ENCODE data around the gene FAM78B.
A peak's percentile ranks its signal among the peaks of the same experiment; 100 is the strongest.

The FAM78B gene

GRCh38 chr1:166083887-166084286, 82.9 kb downstream of the FAM78B start:
- no peak for TF ChIP-seq GATA2 (IDR thresholded peaks at IDR 0.05; ENCODE audit: low read depth, low read length)
- TF ChIP-seq GATA3 (IDR thresholded peaks at IDR 0.05; ENCODE audit: low read depth, low read length), result no peak

GRCh38 chr1:166082601-166083000, 84.2 kb downstream of the FAM78B start:
- TF ChIP-seq GATA3 (IDR thresholded peaks at IDR 0.05; ENCODE audit: low read depth, low read length) (no peak), GATA2 (IDR thresholded peaks at IDR 0.05; ENCODE audit: low read depth, low read length) (no peak)

DNA sequence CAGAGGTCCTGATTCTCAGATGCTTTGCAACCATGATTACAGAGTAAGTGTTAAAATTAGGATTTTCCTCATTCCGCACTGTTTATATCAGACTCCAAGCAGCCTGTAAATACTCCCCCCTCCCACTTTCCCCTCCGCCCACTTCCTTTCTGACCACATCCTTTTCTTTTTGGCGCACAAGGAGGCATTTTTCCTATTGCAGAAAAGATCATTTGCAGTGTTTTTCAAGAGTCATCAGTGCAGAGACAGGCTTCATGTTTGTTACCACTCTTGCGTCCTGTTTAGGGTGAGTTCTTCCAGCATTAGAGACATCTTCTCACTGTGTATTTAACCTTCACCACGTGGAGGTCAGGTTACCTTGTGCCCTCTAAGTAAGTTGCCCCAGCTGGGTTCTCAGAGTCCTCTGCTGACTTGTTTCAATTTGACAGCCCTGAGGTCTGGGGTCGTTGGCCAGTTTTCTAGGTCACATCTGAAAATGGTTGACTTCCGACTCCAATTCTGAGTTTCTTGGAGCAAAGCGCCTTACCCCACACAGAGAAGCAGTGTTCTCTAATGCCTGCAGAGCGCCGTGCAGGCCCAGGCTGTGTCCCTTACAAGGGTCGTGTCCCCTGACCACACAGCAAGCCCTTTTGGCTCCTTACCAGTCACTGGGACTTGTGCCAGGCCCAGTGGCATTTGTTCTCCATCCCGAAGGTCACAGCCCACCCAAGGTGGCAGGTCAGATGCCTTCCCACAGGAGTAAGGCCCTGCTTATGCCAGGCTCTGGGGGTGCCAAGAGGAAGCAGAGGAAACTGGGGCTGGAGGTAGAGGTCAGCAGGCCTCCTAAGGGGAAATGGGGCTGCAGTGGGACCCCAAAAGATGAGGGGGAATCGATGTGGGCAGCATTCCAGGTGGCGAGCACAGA, 85.6 kb downstream of the FAM78B start:
- TF ChIP-seq GATA2 (IDR thresholded peaks at IDR 0.05; ENCODE audit: low read depth, low read length), result no peak
- no peak for TF ChIP-seq GATA3 (IDR thresholded peaks at IDR 0.05; ENCODE audit: low read depth, low read length)

- TF ChIP-seq GATA3 (IDR thresholded peaks at IDR 0.05; ENCODE audit: low read depth, low read length) (no peak), GATA2 (IDR thresholded peaks at IDR 0.05; ENCODE audit: low read depth, low read length) (no peak)
These were observed 86.4 kb downstream of the FAM78B start for GRCh38 chr1:166080277-166080966.

- TF ChIP-seq GATA2 (IDR thresholded peaks at IDR 0.05; ENCODE audit: low read depth, low read length) (no peak), GATA3 (IDR thresholded peaks at IDR 0.05; ENCODE audit: low read depth, low read length) (no peak)
These were observed 87.5 kb downstream of the FAM78B start for GRCh38 chr1:166079276-166079675.

DNA sequence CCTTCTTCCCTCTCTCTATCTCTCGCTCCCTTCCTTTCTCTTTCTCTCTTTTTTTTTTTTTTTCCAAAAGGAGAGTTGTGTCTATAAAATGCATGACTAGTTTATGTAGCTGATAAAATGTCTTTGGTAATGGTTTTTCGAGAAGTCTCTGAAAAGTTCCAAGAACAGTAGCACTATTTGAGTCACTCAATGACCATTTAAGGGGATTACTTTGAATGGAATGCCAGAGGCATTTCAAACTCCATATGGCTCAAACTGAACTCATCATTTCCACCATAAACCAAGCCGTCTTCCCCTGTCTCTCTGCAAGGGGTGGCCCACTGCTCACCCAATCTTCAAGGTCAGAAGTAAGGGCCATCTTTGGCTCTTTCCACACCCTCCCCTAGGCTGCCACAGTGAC, 93.3 kb downstream of the FAM78B start:
- TF ChIP-seq GATA3 (IDR thresholded peaks at IDR 0.05; ENCODE audit: low read depth, low read length) (no peak), GATA2 (IDR thresholded peaks at IDR 0.05; ENCODE audit: low read depth, low read length) (no peak)

- TF ChIP-seq GATA2 (IDR thresholded peaks at IDR 0.05; ENCODE audit: low read depth, low read length) (no peak), GATA3 (IDR thresholded peaks at IDR 0.05; ENCODE audit: low read depth, low read length) (no peak)
These were observed 97.4 kb downstream of the FAM78B start for GRCh38 chr1:166069390-166069789.

DNA sequence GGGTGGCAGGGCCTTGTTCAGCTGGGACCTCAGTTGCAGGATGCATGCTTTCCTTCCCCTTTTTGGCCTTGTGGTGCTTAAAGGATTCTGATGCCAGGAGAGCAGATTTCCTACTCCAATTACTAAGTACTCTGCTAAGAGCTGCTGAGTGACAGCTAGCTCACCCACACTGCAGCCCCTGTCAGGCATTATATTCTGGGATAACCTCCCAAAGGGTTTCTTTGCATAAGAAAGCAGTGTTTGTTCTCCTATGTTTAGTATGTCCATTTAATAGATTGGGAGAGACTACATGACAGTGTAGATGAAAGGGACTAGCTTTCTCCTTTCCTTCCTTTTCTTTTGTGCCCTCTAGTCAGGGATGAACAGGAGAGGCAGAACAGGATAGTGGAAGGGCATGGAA, 100.7 kb downstream of the FAM78B start:
- no peak for TF ChIP-seq GATA2 (IDR thresholded peaks at IDR 0.05; ENCODE audit: low read depth, low read length)
- TF ChIP-seq GATA3 (IDR thresholded peaks at IDR 0.05; ENCODE audit: low read depth, low read length), result no peak

- no peak for TF ChIP-seq GATA2 (IDR thresholded peaks at IDR 0.05; ENCODE audit: low read depth, low read length)
- no peak for TF ChIP-seq GATA3 (IDR thresholded peaks at IDR 0.05; ENCODE audit: low read depth, low read length)
These were observed 101.8 kb downstream of the FAM78B start for GRCh38 chr1:166064951-166065350.

GRCh38 chr1:166064313-166064926, 102.4 kb downstream of the FAM78B start:
- TF ChIP-seq GATA3 (IDR thresholded peaks at IDR 0.05; ENCODE audit: low read depth, low read length) (no peak), GATA2 (IDR thresholded peaks at IDR 0.05; ENCODE audit: low read depth, low read length) (no peak)

GRCh38 chr1:166063701-166064100, 103.1 kb downstream of the FAM78B start:
- no peak for TF ChIP-seq GATA2 (IDR thresholded peaks at IDR 0.05; ENCODE audit: low read depth, low read length)
- TF ChIP-seq GATA3 (IDR thresholded peaks at IDR 0.05; ENCODE audit: low read depth, low read length), result no peak

DNA sequence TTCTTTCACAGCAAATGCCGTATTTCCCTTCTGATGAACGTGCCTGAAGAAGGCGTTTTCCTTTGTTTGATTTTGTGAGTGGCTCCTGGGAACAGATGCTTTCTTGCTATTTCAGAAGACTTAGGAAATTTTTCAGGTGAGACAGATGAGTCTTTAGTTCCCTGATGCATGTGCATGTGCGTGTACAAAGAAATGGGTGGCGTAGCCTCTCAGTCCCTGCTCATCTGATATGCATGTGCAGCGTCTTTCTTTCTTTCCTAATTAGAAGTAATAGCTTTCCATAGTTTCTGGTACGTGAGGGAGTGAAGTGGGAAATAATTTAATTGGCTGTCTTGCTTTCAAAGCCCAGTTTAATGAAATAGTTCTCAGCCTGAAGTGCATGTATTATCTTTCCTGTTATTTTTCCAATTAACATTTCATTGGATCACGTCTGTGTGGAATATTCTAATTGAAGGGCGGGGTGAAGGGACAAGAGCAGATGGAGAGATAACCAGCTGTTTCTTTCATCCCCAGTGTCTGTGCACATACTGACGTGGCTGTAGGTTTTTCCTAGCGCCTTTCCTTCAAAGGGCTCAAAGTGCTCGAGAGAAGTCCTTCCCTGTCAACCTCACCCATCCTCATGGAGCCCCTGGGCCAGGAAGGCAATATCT, 104.3 kb downstream of the FAM78B start:
- TF ChIP-seq GATA2 (IDR thresholded peaks at IDR 0.05; ENCODE audit: low read depth, low read length) (peak; percentile 79), GATA3 (IDR thresholded peaks at IDR 0.05; ENCODE audit: low read depth, low read length) (peak; percentile 77)

- peak; percentile 52 for TF ChIP-seq GATA2 (IDR thresholded peaks at IDR 0.05; ENCODE audit: low read depth, low read length)
- no peak for TF ChIP-seq GATA3 (IDR thresholded peaks at IDR 0.05; ENCODE audit: low read depth, low read length)
These were observed 109.2 kb downstream of the FAM78B start for GRCh38 chr1:166057650-166058049.

- TF ChIP-seq GATA2 (IDR thresholded peaks at IDR 0.05; ENCODE audit: low read depth, low read length), result no peak
- TF ChIP-seq GATA3 (IDR thresholded peaks at IDR 0.05; ENCODE audit: low read depth, low read length), result no peak
These were observed 113.4 kb downstream of the FAM78B start for GRCh38 chr1:166053395-166053794.
